Testis (tissue), 2 donors: ENCODE data around the gene ABHD12.

Experiments used
- CTCF ChIP-seq, 3 experiments: fragments of 450-650 bp in 2 of 3; fragments of 200-600 bp in 1 of 3; sonication (generic) in 1 of 3; IDR thresholded peaks; one replicate each; pipeline ENCODE4 v1.5.1; 2016 to 2019; ENCODE audit warnings: antibody characterized with exemption in 3 of 3, mild to moderate bottlenecking in 2 of 3, moderate library complexity in 1 of 3
- POLR2A ChIP-seq: fragments of 450-650 bp; IDR thresholded peaks from one replicate; pipeline ENCODE4 v1.6.1; 2017; ENCODE audit warnings: antibody characterized with exemption, mild to moderate bottlenecking, moderate library complexity

- TF ChIP-seq CTCF (IDR thresholded peaks at IDR 0.05) (no peak), POLR2A (no peak)
Measured at GRCh38 chr20:25286917-25287316, 103.7 kb downstream of the ABHD12 start.
